HG02610 (cell line): ENCODE data around the gene SVBP.

ENCODE experiments used
- ATAC-seq: cut with Tn5 transposase; IDR thresholded peaks from one replicate; pipeline ENCODE4 v1.9.1; 2021; ENCODE audit warnings: mild to moderate bottlenecking, moderate library complexity; ENCODE audit not compliant: unreplicated experiment

The SVBP gene

GRCh38 chr1:42806593-42806992 is 10.6 kb downstream of the SVBP start:
- no peak for ATAC-seq

GRCh38 chr1:42806171-42806570 is 11.0 kb downstream of the SVBP start:
- no peak for ATAC-seq

DNA sequence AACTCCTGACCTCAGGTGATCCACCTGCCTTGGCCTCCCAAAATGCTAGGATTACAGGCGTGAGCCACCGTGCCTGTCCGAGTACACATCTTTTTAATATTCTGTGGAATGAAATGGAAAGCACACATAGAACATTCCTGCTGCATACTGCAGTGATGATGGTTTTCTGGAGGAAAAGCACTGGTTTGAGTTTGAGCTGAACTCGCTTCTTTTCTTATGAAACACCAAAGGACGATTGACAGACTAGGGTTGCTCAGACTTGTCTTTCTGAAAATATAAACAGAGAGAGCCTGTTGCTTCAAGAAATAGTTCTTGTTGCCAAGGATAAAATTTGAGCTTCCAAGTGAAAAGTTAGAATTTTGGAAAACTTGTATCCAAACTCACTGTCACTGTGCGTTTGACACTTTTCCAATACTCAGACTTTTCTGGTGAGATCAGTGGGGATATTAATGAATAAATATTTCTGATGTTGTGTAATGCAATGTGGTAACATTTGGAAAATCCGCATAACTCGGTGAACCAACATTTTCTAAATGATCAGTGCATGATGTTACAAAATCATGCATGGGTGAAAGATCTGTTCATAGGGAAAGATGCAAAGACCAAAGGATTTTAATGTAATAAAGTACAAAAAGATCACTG is 15.2 kb downstream of the SVBP start:
- no peak for ATAC-seq

- ATAC-seq, result no peak
These were observed 19.2 kb downstream of the SVBP start for GRCh38 chr1:42797979-42798378.

DNA sequence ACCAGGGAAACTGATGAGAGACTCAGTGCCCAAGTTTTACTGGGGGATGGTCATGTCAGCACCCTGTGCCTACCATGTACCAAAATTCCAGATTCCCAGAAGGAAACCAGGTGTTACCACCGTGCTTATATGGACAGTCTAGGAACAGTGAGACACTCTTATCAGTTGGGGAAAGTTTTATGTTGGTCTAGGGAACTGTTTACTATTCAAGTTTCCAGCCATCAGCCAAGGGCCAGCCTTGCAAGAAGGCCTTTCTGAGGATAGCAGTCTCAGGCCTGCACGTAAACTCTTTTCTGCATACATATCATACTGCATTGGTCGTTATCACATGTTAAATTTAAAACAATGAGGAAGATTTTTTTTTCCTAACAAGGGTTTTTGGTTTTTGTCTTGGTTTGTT is 19.8 kb downstream of the SVBP start:
- no peak for ATAC-seq

GRCh38 chr1:42793824-42794223 is 23.4 kb downstream of the SVBP start:
- ATAC-seq, result no peak

GRCh38 chr1:42788021-42788420 is 29.2 kb downstream of the SVBP start:
- no peak for ATAC-seq

DNA sequence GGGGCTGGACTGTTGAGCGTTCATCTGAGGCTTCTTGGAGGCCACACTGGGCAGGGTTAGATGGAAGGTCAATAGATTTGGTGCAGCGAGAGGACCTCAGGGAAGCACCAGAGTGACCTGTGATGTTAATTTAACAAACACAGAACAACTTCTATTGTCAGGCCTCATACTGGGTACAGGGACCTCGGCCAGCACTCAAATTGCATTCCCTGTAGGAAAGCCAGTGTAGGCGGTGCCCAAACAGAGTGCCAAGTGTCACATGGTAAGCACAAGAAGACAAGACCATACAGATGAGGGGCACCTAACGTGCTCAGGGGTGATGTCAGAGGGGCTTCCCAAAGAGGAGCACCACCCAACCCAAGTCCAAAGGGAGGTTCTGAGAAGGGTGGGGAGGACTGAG is 31.1 kb downstream of the SVBP start:
- no peak for ATAC-seq

GRCh38 chr1:42784946-42785693 is 32.1 kb downstream of the SVBP start, which contains the start of gene TMEM269:
Gene TMEM269 (plus strand): TSS chr1:42784991. CDS start chr1:42789894, 4,903 bp downstream.
- ATAC-seq, result no peak

GRCh38 chr1:42784547-42784945 is 32.7 kb downstream of the SVBP start:
- ATAC-seq, result no peak

GRCh38 chr1:42783092-42783491 is 34.1 kb downstream of the SVBP start:
- ATAC-seq, result no peak

DNA sequence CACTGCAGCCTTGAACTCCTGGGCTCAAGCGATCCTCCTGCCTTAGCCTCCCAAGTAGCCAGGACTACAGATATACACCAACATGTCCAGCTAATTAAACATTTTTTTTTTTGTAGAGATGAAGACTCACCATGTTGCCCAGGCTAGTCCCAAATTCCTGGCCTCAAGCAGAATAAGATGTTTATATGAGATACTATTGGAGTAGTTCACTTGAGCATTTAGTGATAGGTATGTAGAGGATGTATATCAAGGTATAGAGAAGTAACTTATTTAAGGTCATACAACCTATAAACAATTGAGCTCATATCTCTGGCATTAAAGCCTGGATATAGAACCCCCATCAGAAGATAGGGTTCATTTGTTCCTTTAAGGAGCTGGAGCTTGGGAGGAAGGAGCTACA is 37.0 kb downstream of the SVBP start:
- ATAC-seq, result no peak

GRCh38 chr1:42779725-42780124 is 37.5 kb downstream of the SVBP start:
- peak; percentile 46 for ATAC-seq

DNA sequence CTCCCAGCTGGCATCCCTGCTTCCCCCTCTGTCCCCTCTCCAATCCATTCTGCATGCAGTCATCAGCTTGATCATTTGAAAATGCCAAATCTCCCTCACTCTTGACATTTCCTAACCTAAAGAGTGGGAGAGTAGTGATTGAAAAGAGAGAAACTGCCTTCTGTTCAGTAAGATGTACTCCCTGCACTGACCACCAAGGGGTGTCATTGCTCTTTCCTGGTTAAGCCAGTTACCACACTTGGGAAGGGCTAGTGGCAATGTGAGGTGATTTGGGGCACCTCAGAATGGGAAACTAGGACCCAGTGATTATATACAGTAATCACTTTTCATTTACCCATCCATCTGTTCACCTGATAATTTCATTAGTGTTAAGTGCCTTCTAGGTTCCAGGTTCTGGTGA is 39.3 kb downstream of the SVBP start:
- no peak for ATAC-seq

- ATAC-seq, result no peak
These were observed 40.7 kb downstream of the SVBP start for GRCh38 chr1:42776502-42776901.

- no peak for ATAC-seq
These were observed 42.2 kb downstream of the SVBP start for GRCh38 chr1:42774928-42775526.

GRCh38 chr1:42773420-42773819 is 43.8 kb downstream of the SVBP start:
- ATAC-seq, result no peak

- no peak for ATAC-seq
These were observed 47.4 kb downstream of the SVBP start for GRCh38 chr1:42769811-42770210.

- no peak for ATAC-seq
These were observed 49.0 kb downstream of the SVBP start for GRCh38 chr1:42768172-42768571.

GRCh38 chr1:42767510-42768000 is 49.6 kb downstream of the SVBP start:
- ATAC-seq, result peak; percentile 9

GRCh38 chr1:42766741-42767509 is 50.3 kb downstream of the SVBP start, which contains the start of the genes C1orf50 and P3H1:
Gene C1orf50 (plus strand): TSS chr1:42767249. CDS start chr1:42767312, 63 bp downstream.
Gene P3H1 (minus strand): TSS chr1:42767028. CDS start chr1:42766971, 57 bp downstream.
- peak; percentile 92 for ATAC-seq
